H9 (cell line): ENCODE measurements around the gene GRHL3. TPM values are rescaled to one million over a fixed set of nuclear protein-coding genes. Genes with fewer than 3 reads are reported as not detected.

Source experiments
- DNase-seq: peaks from one replicate; pipeline ENCODE4 v3.0.0-alpha.2; 2017
- H2AFZ ChIP-seq: one replicate; pipeline ENCODE4 v1.6.1; 2013; ENCODE audit warnings: mild to moderate bottlenecking, low read length, control low read depth, moderate library complexity
- H2AK5ac ChIP-seq: 2 replicates; pipeline ENCODE4 v1.6.1; 2013; ENCODE audit warnings: low read length, control low read depth, mixed read lengths; ENCODE audit not compliant: insufficient read length
- H2BK120ac ChIP-seq: one replicate; pipeline ENCODE4 v1.6.1; 2013; ENCODE audit warnings: low read depth, mild to moderate bottlenecking, low read length, control low read depth, inconsistent platforms; ENCODE audit not compliant: poor library complexity, severe bottlenecking
- H2BK12ac ChIP-seq: 2 replicates; pipeline ENCODE4 v1.6.1; 2013; ENCODE audit warnings: low read length, control low read depth, mixed read lengths, low read depth; ENCODE audit not compliant: insufficient read length
- H2BK15ac ChIP-seq: 2 replicates; pipeline ENCODE4 v1.6.1; 2013; ENCODE audit warnings: low read depth, low read length, control low read depth
- H2BK20ac ChIP-seq: one replicate; pipeline ENCODE4 v1.6.1; 2013; ENCODE audit warnings: low read depth, mild to moderate bottlenecking, low read length, control low read depth, inconsistent platforms; ENCODE audit not compliant: poor library complexity, severe bottlenecking
- H2BK5ac ChIP-seq: 2 replicates; pipeline ENCODE4 v1.6.1; 2013; ENCODE audit warnings: low read length, control low read depth, mixed read lengths; ENCODE audit not compliant: insufficient read length
- H3K14ac ChIP-seq: 2 replicates; pipeline ENCODE4 v1.6.1; 2013; ENCODE audit warnings: low read length, control low read depth; ENCODE audit not compliant: insufficient read depth
- H3K18ac ChIP-seq: 2 replicates; pipeline ENCODE4 v1.6.1; 2013; ENCODE audit warnings: low read depth, mild to moderate bottlenecking, mixed read lengths, low read length, control low read depth; ENCODE audit not compliant: insufficient read length
- H3K23ac ChIP-seq: 2 replicates; pipeline ENCODE4 v1.6.1; 2013; ENCODE audit warnings: low read length, control low read depth, mixed read lengths, low read depth; ENCODE audit not compliant: insufficient read length
- H3K23me2 ChIP-seq: 2 replicates; pipeline ENCODE4 v1.6.1; 2013; ENCODE audit warnings: low read depth, mild to moderate bottlenecking, mixed read lengths, low read length, control low read depth; ENCODE audit not compliant: insufficient read length, poor library complexity, severe bottlenecking
- H3K27ac ChIP-seq: 2 replicates; pipeline ENCODE4 v1.5.1; 2013; ENCODE audit warnings: low read length, control low read depth, mixed read lengths, low read depth; ENCODE audit not compliant: insufficient read length
- H3K27me3 ChIP-seq: 2 replicates; pipeline ENCODE4 v1.6.1; 2013; ENCODE audit warnings: low read length, control low read depth, inconsistent platforms; ENCODE audit not compliant: insufficient read depth
- H3K4ac ChIP-seq: 2 replicates; pipeline ENCODE4 v1.6.1; 2013; ENCODE audit warnings: low read depth, mild to moderate bottlenecking, control low read depth, inconsistent platforms, low read length, moderate library complexity
- H3K4me1 ChIP-seq: 2 replicates; pipeline ENCODE4 v1.6.1; 2013; ENCODE audit warnings: low read length, control low read depth, inconsistent platforms; ENCODE audit not compliant: insufficient read depth
- H3K4me2 ChIP-seq: 2 replicates; pipeline ENCODE4 v1.6.1; 2013; ENCODE audit warnings: low read length, control low read depth, mixed read lengths; ENCODE audit not compliant: insufficient read length, insufficient read depth
- H3K56ac ChIP-seq: 2 replicates; pipeline ENCODE4 v1.6.1; 2013; ENCODE audit warnings: low read depth, mild to moderate bottlenecking, mixed read lengths, low read length, control low read depth; ENCODE audit not compliant: insufficient read length
- H3K79me1 ChIP-seq: 2 replicates; pipeline ENCODE4 v1.6.1; 2013; ENCODE audit warnings: low read depth, mild to moderate bottlenecking, moderate library complexity, low read length, control low read depth, inconsistent platforms; ENCODE audit not compliant: insufficient read depth, poor library complexity, severe bottlenecking
- H3K79me2 ChIP-seq: 2 replicates; pipeline ENCODE4 v1.6.1; 2013; ENCODE audit warnings: low read length, control low read depth, inconsistent platforms; ENCODE audit not compliant: insufficient read depth
- H3K9ac ChIP-seq: 2 replicates; pipeline ENCODE4 v1.6.1; 2013; ENCODE audit warnings: low read length, control low read depth, mixed read lengths; ENCODE audit not compliant: insufficient read length; ENCODE audit errors: extremely low read depth
- H3K9me3 ChIP-seq: one replicate; pipeline ENCODE4 v1.6.1; 2013; ENCODE audit warnings: low read depth, low read length, inconsistent platforms; ENCODE audit not compliant: control insufficient read depth
- H3T11ph ChIP-seq: one replicate; pipeline ENCODE4 v1.6.1; 2013; ENCODE audit warnings: mild to moderate bottlenecking, low read length, control low read depth, inconsistent platforms
- H4K20me1 ChIP-seq: one replicate; pipeline ENCODE4 v1.6.1; 2013; ENCODE audit not compliant: control insufficient read depth, insufficient read length, insufficient read depth
- H4K5ac ChIP-seq: 2 replicates; pipeline ENCODE4 v1.6.1; 2013; ENCODE audit warnings: low read depth, mild to moderate bottlenecking, mixed read lengths, low read length, control low read depth; ENCODE audit not compliant: insufficient read length
- H4K8ac ChIP-seq: replicated peaks from 2 replicates; pipeline ENCODE4 v1.6.1; 2013; ENCODE audit warnings: low read length, control low read depth, mixed read lengths, low read depth; ENCODE audit not compliant: insufficient read length
- H4K91ac ChIP-seq: 2 replicates; pipeline ENCODE4 v1.6.1; 2013; ENCODE audit warnings: low read depth, mild to moderate bottlenecking, moderate library complexity, mixed read lengths, low read length, control low read depth; ENCODE audit not compliant: insufficient read length
- H3K27ac Mint-ChIP-seq, 3 experiments: 2 replicates in 2 of 3; 3 replicates in 1 of 3; pipeline ENCODE4 v1.8.0; 2020 to 2021; ENCODE audit warnings: mixed read lengths in 3 of 3, mild to moderate bottlenecking in 1 of 3, moderate library complexity in 1 of 3
- H3K27me3 Mint-ChIP-seq: 2 replicates; pipeline ENCODE4 v1.8.0; 2021; ENCODE audit warnings: low read depth, mild to moderate bottlenecking, moderate library complexity, mixed read lengths
- H3K36me3 Mint-ChIP-seq, 3 experiments: 2 replicates in 2 of 3; 3 replicates in 1 of 3; pipeline ENCODE4 v1.8.0; 2020 to 2021; ENCODE audit warnings: low read depth in 3 of 3, mixed read lengths in 3 of 3; ENCODE audit not compliant: insufficient read depth in 1 of 3
- H3K4me1 Mint-ChIP-seq, 2 experiments: 2 replicates each; pipeline ENCODE4 v1.8.0; 2020; ENCODE audit warnings: mixed read lengths in 2 of 2
- H3K4me3 Mint-ChIP-seq, 2 experiments: 2 replicates in 1 of 2; 3 replicates in 1 of 2; pipeline ENCODE4 v1.8.0; 2020 to 2021; ENCODE audit warnings: mild to moderate bottlenecking in 2 of 2, mixed read lengths in 2 of 2, moderate library complexity in 1 of 2
- H3K9me3 Mint-ChIP-seq, 2 experiments: 2 replicates in 1 of 2; 3 replicates in 1 of 2; pipeline ENCODE4 v1.8.0; 2020; ENCODE audit warnings: mild to moderate bottlenecking in 2 of 2, mixed read lengths in 2 of 2, moderate library complexity in 1 of 2
- WGBS: extraction: QIAGEN DNeasy Blood & Tissue Kit; methylation state at CpG from one replicate; pipeline ENCODE4 v1.1.7; 2013; ENCODE audit warnings: missing lambda C conversion rate, low lambda C conversion rate, mixed read lengths; ENCODE audit not compliant: insufficient read length; ENCODE audit errors: extremely low coverage; 5-methylcytosine and 5-hydroxymethylcytosine counted together
- total RNA-seq: library from RNA; stranded (reverse); gene quantifications from 2 replicates; pipeline ENCODE4 v1.2.1, GENCODE V29; 2021
- TF ChIP-seq, protein P1 (sequence below): fragments of 200-600 bp; sonication (generic); conservative IDR thresholded peaks from 3 replicates; pipeline ENCODE4 v1.8.0; 2021; ENCODE audit warnings: antibody characterized with exemption, mild to moderate bottlenecking

Gene GRHL3
- total RNA-seq, 1 experiment from 2014 or later = 3.5 TPM

DNA sequence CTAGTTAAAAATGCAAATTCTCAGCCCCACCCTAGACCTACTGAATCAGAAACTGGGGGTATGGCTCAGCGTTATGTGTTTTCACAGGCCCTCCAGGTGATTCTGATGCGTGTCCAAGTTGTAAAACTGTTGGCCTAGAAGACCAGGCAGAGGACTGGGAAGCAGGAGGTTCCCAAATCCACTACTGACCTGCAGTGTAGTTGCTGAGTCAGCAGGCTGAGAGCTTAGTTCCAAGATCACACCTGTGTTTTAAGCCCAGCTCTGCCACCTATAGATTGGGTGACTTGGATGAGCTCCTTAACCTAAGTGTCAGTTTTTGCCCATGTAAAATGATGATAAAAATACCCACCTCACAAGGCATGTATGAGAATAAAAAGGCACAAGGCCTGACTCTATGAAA is 4.1 kb downstream of the GRHL3 start:
- no peak overlapping the region for H2AFZ ChIP-seq
- no peak overlapping the region for H2BK5ac ChIP-seq
- DNase-seq = no peak
- H3K14ac ChIP-seq = no peak overlapping the region
- Mint-ChIP-seq H3K27me3 (peaks cover 65% of the 10 kb centered on the region), H3K4me1 (peaks cover 44 to 49% of the 10 kb centered on the region in 2 experiments), H3K36me3 (no peaks in the 10 kb centered on the region), H3K27ac (no peak overlapping the region), H3K4me3 (no peak overlapping the region), H3K9me3 (no peaks in the 10 kb centered on the region; a peak in 1 of 5 replicates)
- no peak overlapping the region for H3K27ac ChIP-seq
- no peak overlapping the region for H3K4me2 ChIP-seq
- H3K27me3 ChIP-seq = peaks cover 8% of the 10 kb centered on the region; the same call in 1 of the 2 replicates
- H2AK5ac ChIP-seq = no peak overlapping the region
- H4K91ac ChIP-seq = no peak overlapping the region
- H4K5ac ChIP-seq = no peak overlapping the region
- H3K4ac ChIP-seq = no peak overlapping the region
- H4K20me1 ChIP-seq = peaks cover 3% of the 10 kb centered on the region
- no peaks in the 10 kb centered on the region for H3K9me3 ChIP-seq
- no peak overlapping the region for H2BK12ac ChIP-seq
- H3K56ac ChIP-seq = no peak overlapping the region
- no peak overlapping the region for H3K18ac ChIP-seq
- no peak overlapping the region for H2BK15ac ChIP-seq
- no peak overlapping the region for H3K23ac ChIP-seq
- TF ChIP-seq, protein P1, sequence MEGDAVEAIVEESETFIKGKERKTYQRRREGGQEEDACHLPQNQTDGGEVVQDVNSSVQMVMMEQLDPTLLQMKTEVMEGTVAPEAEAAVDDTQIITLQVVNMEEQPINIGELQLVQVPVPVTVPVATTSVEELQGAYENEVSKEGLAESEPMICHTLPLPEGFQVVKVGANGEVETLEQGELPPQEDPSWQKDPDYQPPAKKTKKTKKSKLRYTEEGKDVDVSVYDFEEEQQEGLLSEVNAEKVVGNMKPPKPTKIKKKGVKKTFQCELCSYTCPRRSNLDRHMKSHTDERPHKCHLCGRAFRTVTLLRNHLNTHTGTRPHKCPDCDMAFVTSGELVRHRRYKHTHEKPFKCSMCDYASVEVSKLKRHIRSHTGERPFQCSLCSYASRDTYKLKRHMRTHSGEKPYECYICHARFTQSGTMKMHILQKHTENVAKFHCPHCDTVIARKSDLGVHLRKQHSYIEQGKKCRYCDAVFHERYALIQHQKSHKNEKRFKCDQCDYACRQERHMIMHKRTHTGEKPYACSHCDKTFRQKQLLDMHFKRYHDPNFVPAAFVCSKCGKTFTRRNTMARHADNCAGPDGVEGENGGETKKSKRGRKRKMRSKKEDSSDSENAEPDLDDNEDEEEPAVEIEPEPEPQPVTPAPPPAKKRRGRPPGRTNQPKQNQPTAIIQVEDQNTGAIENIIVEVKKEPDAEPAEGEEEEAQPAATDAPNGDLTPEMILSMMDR = no peak
- H3K9ac ChIP-seq = no peak overlapping the region
- H2BK20ac ChIP-seq = no peak overlapping the region
- H2BK120ac ChIP-seq = no peak overlapping the region
- H3K79me1 ChIP-seq = no peaks in the 10 kb centered on the region
- H3K23me2 ChIP-seq = peaks cover 15% of the 10 kb centered on the region
- no CpG with 5 or more reads among the region's 2 CpGs for WGBS
- no peaks in the 10 kb centered on the region for H3K4me1 ChIP-seq
- H3K79me2 ChIP-seq = no peaks in the 10 kb centered on the region
- H3T11ph ChIP-seq = no peak overlapping the region
- H4K8ac ChIP-seq = no peak overlapping the region
